IMR-90 (cell line): ENCODE results near the gene RIMS3. TPM values are rescaled to one million over a fixed set of nuclear protein-coding genes. Genes with fewer than 3 reads are reported as not detected.

Experiments used
- ATAC-seq: fragments of 200-7000 bp; cut with Tn5 transposase; 2 replicates; pipeline ENCODE4 v1.9.1; 2020; ENCODE audit warnings: low read depth, mild to moderate bottlenecking, moderate library complexity
- Bru-seq: library from RNA; stranded (reverse); fragments of 400-500 nt; gene quantifications from one replicate; lab custom pipeline; 2021; lab: Mats Ljungman, UMichigan
- BruChase-seq, 2 experiments: library from RNA; stranded (reverse); fragments of 400-500 nt; gene quantifications; one replicate each; lab custom pipeline; 2021; lab: Mats Ljungman, UMichigan
- BruUV-seq: library from RNA; stranded (reverse); fragments of 400-500 nt; replicated peaks from 2 replicates; lab custom pipeline; 2021; lab: Mats Ljungman, UMichigan
- CTCF ChIA-PET: fragments of 300-600 bp; formaldehyde crosslinking; extraction: SDS; loops from one replicate; lab custom pipeline; 2021; ENCODE audit warnings: antibody characterized with exemption; lab: Yijun Ruan, JAX
- POLR2A ChIA-PET: fragments of 300-600 bp; sonication (Branson Sonifier 250); formaldehyde crosslinking; loops from one replicate; lab custom pipeline; 2022; ENCODE audit warnings: antibody characterized with exemption; ENCODE audit not compliant: unreplicated experiment; lab: Charles Lee
- DNase-seq: peaks from one replicate; pipeline ENCODE4 v3.0.0; 2013
- H2AFZ ChIP-seq: replicated peaks from 2 replicates; pipeline ENCODE3; 2013; ENCODE audit warnings: low read length, mild to moderate bottlenecking; ENCODE audit not compliant: poor library complexity
- H2AK5ac ChIP-seq: 2 replicates; pipeline ENCODE4 v1.6.1; 2013; ENCODE audit warnings: low read depth, low read length, inconsistent platforms
- H2AK9ac ChIP-seq: replicated peaks from 2 replicates; pipeline ENCODE3; 2013; ENCODE audit warnings: mild to moderate bottlenecking, low read depth, low read length, moderate library complexity; ENCODE audit not compliant: poor library complexity
- H2BK120ac ChIP-seq: 2 replicates; pipeline ENCODE4 v1.6.1; 2013; ENCODE audit warnings: low read depth, low read length, inconsistent platforms
- H2BK15ac ChIP-seq: 3 replicates; pipeline ENCODE4 v1.6.1; 2013; ENCODE audit warnings: low read depth, low read length, inconsistent platforms
- H2BK20ac ChIP-seq: 2 replicates; pipeline ENCODE4 v1.6.1; 2013; ENCODE audit warnings: low read depth, mild to moderate bottlenecking, inconsistent platforms, low read length, moderate library complexity
- H2BK5ac ChIP-seq: 2 replicates; pipeline ENCODE4 v1.6.1; 2013; ENCODE audit warnings: mild to moderate bottlenecking, low read depth, low read length, inconsistent platforms; ENCODE audit not compliant: poor library complexity, severe bottlenecking
- H3K14ac ChIP-seq: replicated peaks from 2 replicates; pipeline ENCODE4 v1.6.1; 2013; ENCODE audit warnings: low read depth, low read length, inconsistent platforms
- H3K18ac ChIP-seq: 2 replicates; pipeline ENCODE4 v1.6.1; 2013; ENCODE audit warnings: low read depth, low read length, control low read depth
- H3K23ac ChIP-seq: 2 replicates; pipeline ENCODE4 v1.6.1; 2013; ENCODE audit warnings: low read depth, low read length, inconsistent platforms
- H3K27ac ChIP-seq: 2 replicates; pipeline ENCODE4 v1.5.1; 2013; ENCODE audit warnings: mild to moderate bottlenecking, control low read depth, low read length; ENCODE audit not compliant: insufficient read depth
- H3K27me3 ChIP-seq: 2 replicates; pipeline ENCODE4 v1.6.1; 2013; ENCODE audit warnings: low read length; ENCODE audit not compliant: control insufficient read depth, insufficient read depth
- H3K36me3 ChIP-seq: 2 replicates; pipeline ENCODE4 v1.6.1; 2013; ENCODE audit warnings: low read length, mixed read lengths; ENCODE audit not compliant: control insufficient read depth, insufficient read depth
- H3K4ac ChIP-seq: 2 replicates; pipeline ENCODE4 v1.6.1; 2013; ENCODE audit warnings: low read depth, low read length, inconsistent platforms
- H3K4me1 ChIP-seq: 2 replicates; pipeline ENCODE4 v1.6.1; 2013; ENCODE audit warnings: low read length, mixed read lengths; ENCODE audit not compliant: control insufficient read depth, insufficient read depth
- H3K4me2 ChIP-seq: 2 replicates; pipeline ENCODE4 v1.6.1; 2013; ENCODE audit warnings: low read depth, mild to moderate bottlenecking, control low read depth, low read length, moderate library complexity
- H3K4me3 ChIP-seq: 2 replicates; pipeline ENCODE4 v1.5.1; 2013; ENCODE audit warnings: low read depth, mild to moderate bottlenecking, control low read depth, low read length, moderate library complexity; ENCODE audit not compliant: insufficient read depth
- H3K56ac ChIP-seq: 2 replicates; pipeline ENCODE4 v1.6.1; 2013; ENCODE audit warnings: low read length, inconsistent platforms; ENCODE audit not compliant: insufficient read depth; ENCODE audit errors: extremely low read depth
- H3K79me1 ChIP-seq, 2 experiments: 2 replicates each; pipeline ENCODE4 v1.6.1; 2013; ENCODE audit warnings: low read length in 2 of 2, inconsistent platforms in 1 of 2, low read depth in 1 of 2
- H3K9ac ChIP-seq: 2 replicates; pipeline ENCODE4 v1.6.1; 2013; ENCODE audit warnings: low read depth, low read length, control low read depth
- H3K9me1 ChIP-seq: 2 replicates; pipeline ENCODE4 v1.6.1; 2013; ENCODE audit warnings: low read length, inconsistent platforms; ENCODE audit not compliant: insufficient read depth
- H3K9me3 ChIP-seq: 2 replicates; pipeline ENCODE4 v1.6.1; 2013; ENCODE audit warnings: low read length; ENCODE audit not compliant: control insufficient read depth, insufficient read depth
- H4K20me1 ChIP-seq: 2 replicates; pipeline ENCODE4 v1.6.1; 2013; ENCODE audit warnings: low read length, inconsistent platforms; ENCODE audit not compliant: insufficient read depth
- H4K5ac ChIP-seq: 2 replicates; pipeline ENCODE4 v1.6.1; 2013; ENCODE audit warnings: mild to moderate bottlenecking, low read depth, low read length, control low read depth
- H4K8ac ChIP-seq, 2 experiments: 2 replicates each; pipeline ENCODE4 v1.6.1; 2013; ENCODE audit warnings: low read depth in 2 of 2, low read length in 2 of 2, control low read depth in 1 of 2, inconsistent platforms in 1 of 2
- H4K91ac ChIP-seq: 2 replicates; pipeline ENCODE4 v1.6.1; 2013; ENCODE audit warnings: low read depth, low read length, inconsistent platforms; ENCODE audit not compliant: insufficient read depth
- WGBS, 2 experiments: methylation state at CpG; one replicate each; pipeline versions ENCODE4 v1.1.5 to v1.1.7; 2013; ENCODE audit warnings: missing lambda C conversion rate in 2 of 2; ENCODE audit not compliant: insufficient read length in 1 of 2; ENCODE audit errors: extremely low coverage in 2 of 2; 5-methylcytosine and 5-hydroxymethylcytosine counted together
- dilution Hi-C: fragments of 300-500 bp; cut with HindIII; formaldehyde crosslinking; loops from one replicate; pipeline ENCODE4 v1.14.3; 2018; ENCODE audit warnings: low sequenced_read_pairs; ENCODE audit not compliant: unreplicated experiment
- in situ Hi-C: fragments of 300-500 bp; cut with MboI; formaldehyde crosslinking; loops from 3 replicates; pipeline ENCODE4 v1.14.3; 2019; ENCODE audit warnings: low sequenced_read_pairs, inconsistent platforms, mixed read lengths
- intact Hi-C: fragments of 100-400 bp; cut with micrococcal nuclease; formaldehyde crosslinking; loops from 2 replicates; pipeline ENCODE4 v1.10.0; 2022
- long read RNA-seq: library from polyadenylated mRNA; unstranded; transcript quantifications from one replicate; pipeline ENCODE4 v2.0.0, GENCODE V29; 2021; ENCODE audit not compliant: unreplicated experiment
- polyA plus RNA-seq, 3 experiments: library from polyadenylated mRNA; depleted of rRNA; stranded (reverse); fragments of >200 nt; gene quantifications; 2 replicates each; pipeline ENCODE4 v1.2.3, GENCODE V29; 2012; ENCODE audit warnings: low replicate concordance in 1 of 3
- total RNA-seq: library from RNA; depleted of rRNA; stranded (reverse); fragments of >200 nt; gene quantifications from 2 replicates; pipeline ENCODE4 v1.2.3, GENCODE V29; 2012; rRNA removed
- TF ChIP-seq, protein P1 (sequence below): fragments of 150-350 bp; IDR thresholded peaks from 2 replicates; pipeline ENCODE4 v1.6.1; 2016; ENCODE audit warnings: low read depth, mild to moderate bottlenecking, low read length, moderate library complexity, borderline replicate concordance

The RIMS3 gene
- total RNA-seq (0.28 and 0.36 TPM in 2 replicates), polyA plus RNA-seq (2012; rRNA removed) (0.10 and 0.22 TPM in 2 replicates), Bru-seq, nascent RNA (percentile 21 among the genes with signal in this experiment), BruChase-seq, experiment 1, labeled RNA remaining after a 6-hour chase (percentile 29 among the genes with signal in this experiment), BruChase-seq, experiment 2, labeled RNA remaining after a 2-hour chase (percentile 20 among the genes with signal in this experiment)
- 0.04 and 0.22 TPM in 2 replicates for polyA plus RNA-seq (2012; cell fraction: cytosol; rRNA removed)
- polyA plus RNA-seq (2012; cell fraction: nucleus; rRNA removed; ENCODE audit: low replicate concordance) = 0.38 and 0.40 TPM in 2 replicates
- long read RNA-seq = 0 reads

DNA sequence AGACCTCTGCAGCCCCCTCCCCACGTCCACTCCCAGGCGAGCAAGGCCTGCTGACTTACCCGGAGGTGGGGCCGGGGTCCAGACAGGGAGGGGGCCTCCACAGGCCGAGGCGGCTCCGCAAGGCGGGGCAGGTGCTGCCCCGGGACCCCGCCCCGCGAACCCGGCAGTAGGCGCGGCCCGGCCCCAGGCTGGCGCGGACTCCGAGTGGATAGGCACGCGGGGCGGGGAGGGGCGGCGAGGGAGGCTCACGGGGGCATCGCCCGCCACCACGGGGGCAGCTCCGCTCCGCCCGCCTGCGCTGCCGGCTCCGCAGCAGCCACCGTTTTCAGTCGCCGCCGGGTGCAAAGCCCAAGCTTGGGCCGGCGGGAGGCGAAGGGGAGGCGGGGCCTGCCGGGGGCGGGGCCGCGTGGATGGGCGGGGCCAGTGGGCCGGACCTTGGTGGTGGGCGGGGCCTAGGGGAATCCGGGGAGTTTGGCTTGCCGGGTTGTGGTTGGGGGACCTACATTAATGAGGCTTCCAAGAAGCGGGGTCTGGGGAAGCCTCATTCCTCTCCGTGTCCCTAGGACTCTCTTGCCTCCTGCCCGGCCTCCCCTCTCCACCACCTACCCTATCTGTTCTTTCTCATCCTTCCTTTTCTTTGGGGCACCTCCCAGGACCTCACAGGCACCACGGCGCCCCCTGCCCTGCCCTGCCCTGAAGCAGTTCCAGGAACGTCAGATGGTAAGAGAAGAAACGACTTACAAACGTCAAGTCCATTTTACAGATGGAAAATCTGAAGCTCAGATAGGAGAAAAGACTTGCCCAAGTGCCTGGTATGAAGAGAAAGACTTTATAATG, at the start of gene RIMS3:
TSS of gene RIMS3 (minus strand) at position 348 of the 837 bp plus-strand sequence. CDS start 23,757 bp downstream, outside the sequence.
- peak; percentile 99 for ATAC-seq
- 1% methylated on average over 21 of the region's 59 CpGs; no CpG with 5 or more reads in 1 of the 2 experiments for WGBS, 2 experiments
- dilution Hi-C loops = no loop called here
- H3K9ac ChIP-seq = no peak within 1 kb of the TSS
- H3K18ac ChIP-seq = no peak within 1 kb of the TSS
- peak within 1 kb of the TSS; percentile 49 for H3K4me3 ChIP-seq
- no peak within 1 kb of the TSS; the same call in 1 of the 2 replicates for H3K23ac ChIP-seq
- POLR2A ChIA-PET = interaction anchor here (0.6 kb wide), 1 partner anchor 121 kb away, joined by 4 read pairs; no protein-coding TSS in a partner anchor
- H3K36me3 ChIP-seq = no peaks in the 10 kb centered on the region
- no peak within 1 kb of the TSS for H2BK20ac ChIP-seq
- no peaks in the 10 kb centered on the region; the same call in 1 of the 2 replicates for H3K9me1 ChIP-seq
- H2AK5ac ChIP-seq = no peak within 1 kb of the TSS
- no peak within 1 kb of the TSS for H3K56ac ChIP-seq
- H3K79me1 ChIP-seq = no peaks in the 10 kb centered on the region
- peak within 1 kb of the TSS; percentile 89 for H2AFZ ChIP-seq
- no peak within 1 kb of the TSS for H3K27ac ChIP-seq
- DNase-seq = peak; percentile 8
- H3K9me3 ChIP-seq = no peaks in the 10 kb centered on the region
- TF ChIP-seq, protein P1, sequence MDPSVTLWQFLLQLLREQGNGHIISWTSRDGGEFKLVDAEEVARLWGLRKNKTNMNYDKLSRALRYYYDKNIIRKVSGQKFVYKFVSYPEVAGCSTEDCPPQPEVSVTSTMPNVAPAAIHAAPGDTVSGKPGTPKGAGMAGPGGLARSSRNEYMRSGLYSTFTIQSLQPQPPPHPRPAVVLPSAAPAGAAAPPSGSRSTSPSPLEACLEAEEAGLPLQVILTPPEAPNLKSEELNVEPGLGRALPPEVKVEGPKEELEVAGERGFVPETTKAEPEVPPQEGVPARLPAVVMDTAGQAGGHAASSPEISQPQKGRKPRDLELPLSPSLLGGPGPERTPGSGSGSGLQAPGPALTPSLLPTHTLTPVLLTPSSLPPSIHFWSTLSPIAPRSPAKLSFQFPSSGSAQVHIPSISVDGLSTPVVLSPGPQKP = no peak
- intact Hi-C loops = loop anchor here (5.0 to 10.0 kb wide), 2 partner anchors 131 to 523 kb away; partner anchors contain the start of gene ZNF684
- H4K5ac ChIP-seq = no peak within 1 kb of the TSS
- CTCF ChIA-PET = interaction anchor here (0.5 kb wide), 1 partner anchor 149 kb away, joined by 4 read pairs; no protein-coding TSS in a partner anchor
- H3K4me2 ChIP-seq = peak within 1 kb of the TSS; percentile 19
- H3K4ac ChIP-seq = no peak within 1 kb of the TSS
- H2BK120ac ChIP-seq = no peak within 1 kb of the TSS
- no peaks in the 10 kb centered on the region; the same call in 1 of the 2 replicates for H3K4me1 ChIP-seq
- peak within 1 kb of the TSS; percentile 56 for H2AK9ac ChIP-seq
- peak within 1 kb of the TSS in 1 of 2 experiments; percentile 40; a peak in 1 of 4 replicates for H4K8ac ChIP-seq
- no TSS peak for BruUV-seq
- H3K27me3 ChIP-seq = peaks cover 23% of the 10 kb centered on the region
- no peaks in the 10 kb centered on the region for H4K20me1 ChIP-seq
- H4K91ac ChIP-seq = no peak within 1 kb of the TSS
- H2BK5ac ChIP-seq = no peak within 1 kb of the TSS
- in situ Hi-C loops = no loop called here
- no peak within 1 kb of the TSS for H2BK15ac ChIP-seq
- H3K14ac ChIP-seq = no peak within 1 kb of the TSS
